GM12878 (cell line): ENCODE measurements around the gene XPO6. TPM values are rescaled to one million over a fixed set of nuclear protein-coding genes. Genes with fewer than 3 reads are reported as not detected.

Experiments used
- ATAC-seq: fragments of 200-7000 bp; cut with Tn5 transposase; 3 replicates; pipeline ENCODE4 v1.9.1; 2020; ENCODE audit warnings: mild to moderate bottlenecking, moderate library complexity
- BruUV-seq: library from RNA; stranded (reverse); fragments of 400-500 nt; replicated peaks from 2 replicates; lab custom pipeline; 2021; lab: Mats Ljungman, UMichigan
- CTCF ChIA-PET: fragments of 300-600 bp; sonication (Branson Sonifier 250); formaldehyde crosslinking; extraction: SDS; loops from one replicate; lab custom pipeline; 2021; ENCODE audit warnings: inconsistent platforms; lab: Yijun Ruan, JAX
- POLR2A ChIA-PET: fragments of 350-600 bp; formaldehyde crosslinking; extraction: SDS; loops from one replicate; lab custom pipeline; 2021; ENCODE audit warnings: inconsistent platforms; lab: Charles Lee
- RAD21 ChIA-PET: fragments of 300-600 bp; sonication (Branson Sonifier 250); formaldehyde crosslinking; loops from one replicate; lab custom pipeline; 2023; ENCODE audit warnings: antibody characterized with exemption; ENCODE audit not compliant: unreplicated experiment; lab: Charles Lee
- SMC1A ChIA-PET: fragments of 300-600 bp; sonication (Branson Sonifier 250); formaldehyde crosslinking; loops from one replicate; lab custom pipeline; 2023; ENCODE audit not compliant: unreplicated experiment, uncharacterized antibody; lab: Charles Lee
- DNase-seq: peaks from one replicate; pipeline ENCODE4 v3.0.0-alpha.2; 2011; ENCODE audit warnings: low read depth, low spot score
- FAIRE-seq: peaks from 3 replicates; lab custom pipeline; 2011; peaks lifted over from hg19 to GRCh38; lab: Jason Lieb, UNC
- H2AFZ ChIP-seq: 2 replicates; pipeline ENCODE4 v1.6.0; 2011; ENCODE audit warnings: low read depth, low read length, control low read depth; ENCODE audit not compliant: control insufficient read depth
- H3K27ac ChIP-seq: 2 replicates; pipeline ENCODE4 v1.5.1; 2011; ENCODE audit warnings: control low read depth; ENCODE audit not compliant: control insufficient read depth, insufficient read depth
- H3K27me3 ChIP-seq, 2 experiments: replicated peaks in 1 of 2; 2 replicates each; pipeline versions ENCODE4 v1.6.0 to v1.6.1; 2011; ENCODE audit warnings: low read length in 1 of 2; ENCODE audit not compliant: control insufficient read depth in 2 of 2, insufficient read depth in 2 of 2
- H3K36me3 ChIP-seq, 2 experiments: 2 replicates each; pipeline ENCODE4 v1.5.1; 2011; ENCODE audit warnings: low read length in 1 of 2; ENCODE audit not compliant: control insufficient read depth in 2 of 2, insufficient read depth in 2 of 2
- H3K4me1 ChIP-seq: 2 replicates; pipeline ENCODE4 v1.6.1; 2011; ENCODE audit warnings: mild to moderate bottlenecking, low read length, moderate library complexity, mixed read lengths; ENCODE audit not compliant: control insufficient read depth, insufficient read depth
- H3K4me2 ChIP-seq: 2 replicates; pipeline ENCODE4 v1.6.0; 2011; ENCODE audit warnings: control low read depth; ENCODE audit not compliant: control insufficient read depth, insufficient read depth
- H3K4me3 ChIP-seq: fragments of 200-600 bp; sonication (generic); 2 replicates; pipeline ENCODE4 v1.5.1; 2016
- H3K79me2 ChIP-seq: 2 replicates; pipeline ENCODE4 v1.6.0; 2011; ENCODE audit warnings: low read length; ENCODE audit not compliant: control insufficient read depth, insufficient read depth
- H3K9ac ChIP-seq: 2 replicates; pipeline ENCODE4 v1.8.0; 2011; ENCODE audit warnings: low read length, control low read depth, mixed read lengths; ENCODE audit not compliant: control insufficient read depth, insufficient read depth
- H3K9me3 ChIP-seq: replicated peaks from 3 replicates; pipeline ENCODE4 v1.5.1; 2011; ENCODE audit warnings: mild to moderate bottlenecking, low read length; ENCODE audit not compliant: control insufficient read depth, insufficient read depth
- H4K20me1 ChIP-seq: 2 replicates; pipeline ENCODE4 v1.6.0; 2011; ENCODE audit not compliant: control insufficient read depth, insufficient read depth
- GATAD2B ChIP-seq: fragments of 450-650 bp; conservative IDR thresholded peaks from 2 replicates; pipeline ENCODE4 v1.6.1; 2017; ENCODE audit warnings: low read depth, mild to moderate bottlenecking, moderate library complexity
- HDGF ChIP-seq: fragments of 450-650 bp; IDR thresholded peaks from 2 replicates; pipeline ENCODE4 v1.6.1; 2016; ENCODE audit warnings: antibody characterized with exemption
- LARP7 ChIP-seq: fragments of 450-650 bp; IDR thresholded peaks from 2 replicates; pipeline ENCODE4 v1.6.1; 2017; ENCODE audit warnings: mild to moderate bottlenecking
- MYC ChIP-seq: IDR thresholded peaks from 2 replicates; pipeline ENCODE4 v1.6.1; 2011; ENCODE audit warnings: mild to moderate bottlenecking, low read length, moderate library complexity, inconsistent platforms; ENCODE audit not compliant: insufficient read depth, insufficient replicate concordance, insufficient read length, severe bottlenecking
- NR2F1 ChIP-seq: fragments of 450-650 bp; conservative IDR thresholded peaks from 2 replicates; pipeline ENCODE4 v1.6.1; 2017; ENCODE audit warnings: mild to moderate bottlenecking
- POLR2A ChIP-seq: IDR thresholded peaks from 2 replicates; pipeline ENCODE4 v1.6.1; 2011; ENCODE audit warnings: low read depth, mild to moderate bottlenecking, low read length
- POLR2AphosphoS5 ChIP-seq: IDR thresholded peaks from 2 replicates; pipeline ENCODE4 v1.6.1; 2011; ENCODE audit warnings: mild to moderate bottlenecking, low read length, inconsistent platforms
- TBL1XR1 ChIP-seq: IDR thresholded peaks from 2 replicates; pipeline ENCODE4 v1.6.1; 2012; ENCODE audit warnings: low read depth, low read length, improper control_type of control experiment
- TCF3 ChIP-seq: IDR thresholded peaks from 2 replicates; pipeline ENCODE4 v1.6.1; 2012; ENCODE audit warnings: low read depth, mild to moderate bottlenecking, low read length, borderline replicate concordance; ENCODE audit not compliant: insufficient read depth
- WGBS: methylation state at CpG from one replicate; pipeline ENCODE4 v1.1.6; 2016; ENCODE audit warnings: low lambda C conversion rate; ENCODE audit not compliant: insufficient replicate concordance, insufficient coverage; ENCODE audit errors: missing lambda C conversion rate; 5-methylcytosine and 5-hydroxymethylcytosine counted together
- in situ Hi-C: fragments of 300-500 bp; cut with MboI; formaldehyde crosslinking; loops from 9 replicates; pipeline ENCODE4 v1.14.3; 2018; ENCODE audit warnings: mixed read lengths
- intact Hi-C: fragments of 100-400 bp; cut with micrococcal nuclease; formaldehyde crosslinking; loops from one replicate; pipeline ENCODE4 v1.14.2; 2022; ENCODE audit not compliant: unreplicated experiment
- polyA plus RNA-seq, 11 experiments: library from polyadenylated mRNA; depleted of rRNA in 4 of 11; unstranded in 6 of 11; stranded (reverse) in 5 of 11; fragments of >200 nt; fragmentation: Nextera tagmentation in 4 of 11; fragmentation: Illumina TruSeq in 1 of 11; extraction: Ambion mirVana in 4 of 11; extraction: Trizol in 1 of 11; gene quantifications; 1 replicate in 1 of 11; 2 replicates in 10 of 11; pipeline versions ENCODE4 v1.2.1 to v1.2.3, GENCODE V29; 2011 to 2016; ENCODE audit warnings: inconsistent platforms in 2 of 11, missing spikeins in 2 of 11, low read depth in 1 of 11
- total RNA-seq, 4 experiments: library from RNA; depleted of rRNA in 3 of 4; stranded (reverse); fragments of >200 nt in 3 of 4; fragmentation: Illumina TruSeq in 1 of 4; extraction: Trizol in 1 of 4; gene quantifications; 2 replicates each; pipeline versions ENCODE4 v1.2.1 to v1.2.3, GENCODE V29; 2013 to 2021
- TF ChIP-seq, protein P1 (sequence below): fragments of 450-650 bp; IDR thresholded peaks from 2 replicates; pipeline ENCODE4 v1.6.1; 2017; ENCODE audit warnings: mild to moderate bottlenecking
- TF ChIP-seq, protein P2 (sequence below): IDR thresholded peaks from 2 replicates; pipeline ENCODE4 v1.6.1; 2012; ENCODE audit warnings: low read depth, low read length, improper control_type of control experiment
- TF ChIP-seq, protein P3 (sequence below): fragments of 150-350 bp; IDR thresholded peaks from 2 replicates; pipeline ENCODE4 v1.6.1; 2016; ENCODE audit warnings: low read depth, low read length
- TF ChIP-seq, protein P4 (sequence below): fragments of 450-650 bp; conservative IDR thresholded peaks from 2 replicates; pipeline ENCODE4 v1.6.1; 2017; ENCODE audit warnings: mild to moderate bottlenecking, moderate library complexity

XPO6 gene
- total and polyA plus RNA-seq, 10 of the 15 experiments (the other 5 are each of a cell fraction or from before 2014, with no cell fraction given) = 9.9 to 246 (median 110) TPM

DNA sequence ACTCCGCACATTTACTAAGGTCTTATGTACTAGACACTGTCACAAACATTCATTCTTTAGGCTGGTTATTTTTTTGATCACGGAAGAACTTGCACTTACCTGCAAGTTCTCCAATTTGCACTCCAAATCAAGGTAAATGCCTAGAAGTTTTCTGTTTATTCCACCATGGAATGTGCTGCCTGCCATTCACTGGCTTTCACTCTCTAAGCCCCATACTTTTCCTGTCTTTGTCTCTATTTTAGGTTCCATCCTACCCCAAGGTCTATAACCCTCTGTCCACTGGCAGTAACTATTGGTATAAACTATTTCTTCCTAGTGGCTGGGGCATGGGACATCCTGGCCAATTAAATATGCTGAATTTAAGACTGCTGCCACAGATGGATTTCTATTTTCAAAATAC is 15.9 kb downstream of the XPO6 start (continued):
- TF ChIP-seq, protein P1, sequence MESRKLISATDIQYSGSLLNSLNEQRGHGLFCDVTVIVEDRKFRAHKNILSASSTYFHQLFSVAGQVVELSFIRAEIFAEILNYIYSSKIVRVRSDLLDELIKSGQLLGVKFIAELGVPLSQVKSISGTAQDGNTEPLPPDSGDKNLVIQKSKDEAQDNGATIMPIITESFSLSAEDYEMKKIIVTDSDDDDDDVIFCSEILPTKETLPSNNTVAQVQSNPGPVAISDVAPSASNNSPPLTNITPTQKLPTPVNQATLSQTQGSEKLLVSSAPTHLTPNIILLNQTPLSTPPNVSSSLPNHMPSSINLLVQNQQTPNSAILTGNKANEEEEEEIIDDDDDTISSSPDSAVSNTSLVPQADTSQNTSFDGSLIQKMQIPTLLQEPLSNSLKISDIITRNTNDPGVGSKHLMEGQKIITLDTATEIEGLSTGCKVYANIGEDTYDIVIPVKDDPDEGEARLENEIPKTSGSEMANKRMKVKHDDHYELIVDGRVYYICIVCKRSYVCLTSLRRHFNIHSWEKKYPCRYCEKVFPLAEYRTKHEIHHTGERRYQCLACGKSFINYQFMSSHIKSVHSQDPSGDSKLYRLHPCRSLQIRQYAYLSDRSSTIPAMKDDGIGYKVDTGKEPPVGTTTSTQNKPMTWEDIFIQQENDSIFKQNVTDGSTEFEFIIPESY = no peak
- TF ChIP-seq, protein P2, sequence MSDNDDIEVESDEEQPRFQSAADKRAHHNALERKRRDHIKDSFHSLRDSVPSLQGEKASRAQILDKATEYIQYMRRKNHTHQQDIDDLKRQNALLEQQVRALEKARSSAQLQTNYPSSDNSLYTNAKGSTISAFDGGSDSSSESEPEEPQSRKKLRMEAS = no peak
- no peak for TF ChIP-seq MYC
- TF ChIP-seq LARP7 = no peak
- TF ChIP-seq GATAD2B = no peak

DNA sequence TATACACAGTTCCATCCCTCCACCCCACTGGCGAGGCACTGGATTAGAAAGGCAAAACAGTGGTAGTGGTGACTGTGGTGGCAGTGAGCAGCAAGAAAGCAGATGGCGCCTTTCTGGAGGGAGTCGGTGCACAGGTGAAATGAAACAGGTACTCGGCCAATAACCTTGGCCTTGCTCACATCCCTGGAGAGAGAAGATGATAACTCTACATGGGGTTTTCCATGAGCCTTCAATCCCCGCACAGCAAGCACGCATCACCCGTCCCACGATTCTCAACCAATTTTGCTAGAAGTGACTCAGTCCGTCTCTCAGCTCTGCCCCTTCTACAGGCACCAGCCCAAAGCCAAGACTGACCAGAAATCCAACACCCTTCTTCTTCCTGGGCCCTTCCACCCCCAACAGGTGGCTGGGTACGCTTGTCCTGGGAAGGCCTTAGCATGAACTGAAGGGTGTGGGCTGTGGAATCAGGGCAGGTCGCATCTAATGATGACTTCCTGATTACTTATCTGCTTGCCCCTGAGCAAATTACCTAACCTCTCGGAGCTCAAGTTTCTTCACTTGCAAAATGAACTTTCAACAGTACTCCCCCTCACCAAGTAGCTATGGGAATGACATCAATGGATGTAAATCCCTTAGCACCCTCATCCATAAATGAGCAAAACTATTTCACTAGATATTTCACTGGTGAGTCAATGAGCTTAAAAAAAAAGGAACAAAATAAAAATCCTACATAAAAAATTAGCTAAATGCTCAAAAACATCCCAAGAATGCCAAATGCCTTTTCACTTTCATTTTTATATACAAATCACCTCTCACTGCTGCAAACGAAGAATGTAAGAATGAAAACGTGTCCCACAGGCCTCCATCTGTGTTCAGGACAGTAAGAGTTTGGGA is 18.0 kb downstream of the XPO6 start:
- RAD21 ChIA-PET = interaction anchor here (1.1 to 11.0 kb wide), 6 partner anchors 11 to 128 kb away, joined by 3 to 192 read pairs (median 9); partner anchors contain the start of gene XPO6
- in situ Hi-C loops = no loop called here
- Histone ChIP-seq H3K4me1 (peaks cover 49% of the 10 kb centered on the region), H3K9ac (peak overlapping the region; percentile 53), H3K27ac (peak overlapping the region; percentile 86), H3K79me2 (peaks cover 88% of the 10 kb centered on the region), H3K27me3 (no peaks in the 10 kb centered on the region), H2AFZ (no peak overlapping the region), H3K4me2 (peak overlapping the region; percentile 97), H3K9me3 (no peaks in the 10 kb centered on the region), H4K20me1 (no peaks in the 10 kb centered on the region), H3K36me3 (peaks cover 2 to 26% of the 10 kb centered on the region in 2 experiments), H3K4me3 (peak overlapping the region; percentile 48; the same call in 1 of the 2 replicates)
- FAIRE-seq (no peak), DNase-seq (no peak), ATAC-seq (peak; percentile 52)
- BruUV-seq = TSS peak; percentile 94
- CTCF ChIA-PET = interaction anchor here (0.7 to 5.2 kb wide), 11 partner anchors 7 to 53 kb away, joined by 3 to 91 read pairs (median 4); partner anchors contain the start of gene XPO6
- WGBS = 7% methylated on average over 14 of the region's 14 CpGs
- SMC1A ChIA-PET = interaction anchor here (0.6 to 15.4 kb wide), 14 partner anchors 10 to 80 kb away, joined by 3 to 272 read pairs (median 6); partner anchors contain the start of gene XPO6
- POLR2A ChIA-PET = interaction anchor here (0.6 to 3.3 kb wide), 11 partner anchors 8 to 52 kb away, joined by 3 to 19 read pairs (median 4); no protein-coding TSS in a partner anchor
- intact Hi-C loops = loop anchor here (1.0 kb wide), 1 partner anchor 16 kb away; no protein-coding TSS in a partner anchor
- TF ChIP-seq POLR2AphosphoS5 = 0 out of 2 replicates have a peak, but pooled peaks have one; percentile 24
- TF ChIP-seq TCF3 = 0 out of 2 replicates have a peak, but pooled peaks have one; percentile 27
- 0 out of 2 replicates have a peak, but pooled peaks have one; percentile 45 for TF ChIP-seq HDGF
- TF ChIP-seq NR2F1 = peak; percentile 5; the same call in 1 of the 2 replicates
- no peak for TF ChIP-seq TBL1XR1
- TF ChIP-seq, protein P3, sequence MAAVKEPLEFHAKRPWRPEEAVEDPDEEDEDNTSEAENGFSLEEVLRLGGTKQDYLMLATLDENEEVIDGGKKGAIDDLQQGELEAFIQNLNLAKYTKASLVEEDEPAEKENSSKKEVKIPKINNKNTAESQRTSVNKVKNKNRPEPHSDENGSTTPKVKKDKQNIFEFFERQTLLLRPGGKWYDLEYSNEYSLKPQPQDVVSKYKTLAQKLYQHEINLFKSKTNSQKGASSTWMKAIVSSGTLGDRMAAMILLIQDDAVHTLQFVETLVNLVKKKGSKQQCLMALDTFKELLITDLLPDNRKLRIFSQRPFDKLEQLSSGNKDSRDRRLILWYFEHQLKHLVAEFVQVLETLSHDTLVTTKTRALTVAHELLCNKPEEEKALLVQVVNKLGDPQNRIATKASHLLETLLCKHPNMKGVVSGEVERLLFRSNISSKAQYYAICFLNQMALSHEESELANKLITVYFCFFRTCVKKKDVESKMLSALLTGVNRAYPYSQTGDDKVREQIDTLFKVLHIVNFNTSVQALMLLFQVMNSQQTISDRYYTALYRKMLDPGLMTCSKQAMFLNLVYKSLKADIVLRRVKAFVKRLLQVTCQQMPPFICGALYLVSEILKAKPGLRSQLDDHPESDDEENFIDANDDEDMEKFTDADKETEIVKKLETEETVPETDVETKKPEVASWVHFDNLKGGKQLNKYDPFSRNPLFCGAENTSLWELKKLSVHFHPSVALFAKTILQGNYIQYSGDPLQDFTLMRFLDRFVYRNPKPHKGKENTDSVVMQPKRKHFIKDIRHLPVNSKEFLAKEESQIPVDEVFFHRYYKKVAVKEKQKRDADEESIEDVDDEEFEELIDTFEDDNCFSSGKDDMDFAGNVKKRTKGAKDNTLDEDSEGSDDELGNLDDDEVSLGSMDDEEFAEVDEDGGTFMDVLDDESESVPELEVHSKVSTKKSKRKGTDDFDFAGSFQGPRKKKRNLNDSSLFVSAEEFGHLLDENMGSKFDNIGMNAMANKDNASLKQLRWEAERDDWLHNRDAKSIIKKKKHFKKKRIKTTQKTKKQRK = no peak
- TF ChIP-seq POLR2A = peak; percentile 10; the same call in 1 of the 2 replicates
- TF ChIP-seq, protein P4, sequence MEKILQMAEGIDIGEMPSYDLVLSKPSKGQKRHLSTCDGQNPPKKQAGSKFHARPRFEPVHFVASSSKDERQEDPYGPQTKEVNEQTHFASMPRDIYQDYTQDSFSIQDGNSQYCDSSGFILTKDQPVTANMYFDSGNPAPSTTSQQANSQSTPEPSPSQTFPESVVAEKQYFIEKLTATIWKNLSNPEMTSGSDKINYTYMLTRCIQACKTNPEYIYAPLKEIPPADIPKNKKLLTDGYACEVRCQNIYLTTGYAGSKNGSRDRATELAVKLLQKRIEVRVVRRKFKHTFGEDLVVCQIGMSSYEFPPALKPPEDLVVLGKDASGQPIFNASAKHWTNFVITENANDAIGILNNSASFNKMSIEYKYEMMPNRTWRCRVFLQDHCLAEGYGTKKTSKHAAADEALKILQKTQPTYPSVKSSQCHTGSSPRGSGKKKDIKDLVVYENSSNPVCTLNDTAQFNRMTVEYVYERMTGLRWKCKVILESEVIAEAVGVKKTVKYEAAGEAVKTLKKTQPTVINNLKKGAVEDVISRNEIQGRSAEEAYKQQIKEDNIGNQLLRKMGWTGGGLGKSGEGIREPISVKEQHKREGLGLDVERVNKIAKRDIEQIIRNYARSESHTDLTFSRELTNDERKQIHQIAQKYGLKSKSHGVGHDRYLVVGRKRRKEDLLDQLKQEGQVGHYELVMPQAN = no peak
